ENCODE results near the gene USP40. TPM values are rescaled to one million over a fixed set of nuclear protein-coding genes. Genes with fewer than 3 reads are reported as not detected.

USP40 gene
- total and polyA plus RNA-seq, 2 of the 8 experiments (the other 6 are each of a cell fraction or from before 2014, with no cell fraction given), result 12.0 to 15.7 TPM

- TF ChIP-seq GTF2F1 (IDR thresholded peaks at IDR 0.05; ENCODE audit: borderline replicate concordance, low read depth, low read length), result no peak
These were observed 90.5 kb downstream of the USP40 start (continued) for GRCh38 chr2:233476063-233476410.
